ENCODE data around the gene UBE2V1. TPM values are rescaled to one million over a fixed set of nuclear protein-coding genes. Genes with fewer than 3 reads are reported as not detected.

The UBE2V1 gene
- total RNA-seq, 2 donors from 2014 or later: 197 to 205 TPM

- H3K4me3 Mint-ChIP-seq: no peak overlapping the region
- H3K27ac Mint-ChIP-seq: no peak overlapping the region
- H3K9me3 Mint-ChIP-seq: no peaks in the 10 kb centered on the region
- no peaks in the 10 kb centered on the region for H3K4me1 Mint-ChIP-seq
- no peaks in the 10 kb centered on the region for H3K27me3 Mint-ChIP-seq
- ATAC-seq (replicated peaks): no peak
- H3K36me3 Mint-ChIP-seq (ENCODE audit: low read depth): no peaks in the 10 kb centered on the region
Observed at GRCh38 chr20:50061151-50062005, 51.6 kb downstream of the UBE2V1 start.

GRCh38 chr20:50058662-50059402 is 54.1 kb downstream of the UBE2V1 start:
- H3K36me3 Mint-ChIP-seq (ENCODE audit: low read depth): no peaks in the 10 kb centered on the region
- H3K4me1 Mint-ChIP-seq: no peaks in the 10 kb centered on the region
- H3K4me3 Mint-ChIP-seq: no peak overlapping the region
- H3K27ac Mint-ChIP-seq: no peak overlapping the region
- peaks cover 6% of the 10 kb centered on the region for H3K27me3 Mint-ChIP-seq
- no peak for ATAC-seq (replicated peaks)
- no peaks in the 10 kb centered on the region for H3K9me3 Mint-ChIP-seq

- Mint-ChIP-seq H3K4me3 (no peak overlapping the region), H3K27ac (no peak overlapping the region), H3K9me3 (no peaks in the 10 kb centered on the region), H3K4me1 (no peaks in the 10 kb centered on the region), H3K36me3 (ENCODE audit: low read depth) (no peaks in the 10 kb centered on the region), H3K27me3 (peaks cover 6% of the 10 kb centered on the region)
- ATAC-seq (replicated peaks): no peak
Observed at GRCh38 chr20:50057714-50058053, 55.3 kb downstream of the UBE2V1 start.

- H3K27ac Mint-ChIP-seq: no peak overlapping the region
Observed at GRCh38 chr20:50056951-50057713, 55.8 kb downstream of the UBE2V1 start.

GRCh38 chr20:50056408-50056926 is 56.5 kb downstream of the UBE2V1 start:
- ATAC-seq (replicated peaks): no peak
- Mint-ChIP-seq H3K27me3 (peaks cover 6% of the 10 kb centered on the region), H3K9me3 (no peaks in the 10 kb centered on the region), H3K36me3 (ENCODE audit: low read depth) (no peaks in the 10 kb centered on the region), H3K4me3 (no peak overlapping the region), H3K4me1 (no peaks in the 10 kb centered on the region), H3K27ac (no peak overlapping the region)

More at GRCh38 chr20:50056951-50057713, 55.8 kb downstream of the UBE2V1 start:
- H3K36me3 Mint-ChIP-seq (ENCODE audit: low read depth): no peaks in the 10 kb centered on the region
- H3K4me1 Mint-ChIP-seq: no peaks in the 10 kb centered on the region
- H3K27me3 Mint-ChIP-seq: peaks cover 6% of the 10 kb centered on the region
- H3K9me3 Mint-ChIP-seq: no peaks in the 10 kb centered on the region
- no peak overlapping the region for H3K4me3 Mint-ChIP-seq
- no peak for ATAC-seq (replicated peaks)

- Mint-ChIP-seq H3K9me3 (no peaks in the 10 kb centered on the region), H3K27ac (no peak overlapping the region), H3K4me3 (no peak overlapping the region), H3K4me1 (no peaks in the 10 kb centered on the region), H3K27me3 (peaks cover 6% of the 10 kb centered on the region), H3K36me3 (ENCODE audit: low read depth) (no peaks in the 10 kb centered on the region)
- no peak for ATAC-seq (replicated peaks)
Observed at GRCh38 chr20:50055524-50056083, 57.3 kb downstream of the UBE2V1 start.

GRCh38 chr20:50054626-50055511 is 58.1 kb downstream of the UBE2V1 start:
- H3K4me1 Mint-ChIP-seq: no peaks in the 10 kb centered on the region
- H3K9me3 Mint-ChIP-seq: no peaks in the 10 kb centered on the region
- no peaks in the 10 kb centered on the region for H3K36me3 Mint-ChIP-seq (ENCODE audit: low read depth)
- peaks cover 7% of the 10 kb centered on the region for H3K27me3 Mint-ChIP-seq
- H3K27ac Mint-ChIP-seq: no peak overlapping the region
- ATAC-seq (replicated peaks): no peak
- no peak overlapping the region for H3K4me3 Mint-ChIP-seq

- no peaks in the 10 kb centered on the region for H3K36me3 Mint-ChIP-seq (ENCODE audit: low read depth)
- H3K4me1 Mint-ChIP-seq: no peaks in the 10 kb centered on the region
- H3K4me3 Mint-ChIP-seq: no peak overlapping the region
- peaks cover 10% of the 10 kb centered on the region for H3K27me3 Mint-ChIP-seq
- ATAC-seq (replicated peaks): no peak
- H3K27ac Mint-ChIP-seq: no peak overlapping the region
- H3K9me3 Mint-ChIP-seq: no peaks in the 10 kb centered on the region
Observed at GRCh38 chr20:50054231-50054547, 58.8 kb downstream of the UBE2V1 start.

- no peak for ATAC-seq (replicated peaks)
- no peaks in the 10 kb centered on the region for H3K9me3 Mint-ChIP-seq
- no peak overlapping the region for H3K27ac Mint-ChIP-seq
- H3K27me3 Mint-ChIP-seq: peaks cover 10% of the 10 kb centered on the region
- H3K4me1 Mint-ChIP-seq: no peaks in the 10 kb centered on the region
- no peak overlapping the region for H3K4me3 Mint-ChIP-seq
- no peaks in the 10 kb centered on the region for H3K36me3 Mint-ChIP-seq (ENCODE audit: low read depth)
Observed at GRCh38 chr20:50053362-50054230, 59.4 kb downstream of the UBE2V1 start.

GRCh38 chr20:50052550-50053361 is 60.2 kb downstream of the UBE2V1 start:
- Mint-ChIP-seq H3K4me1 (no peaks in the 10 kb centered on the region), H3K36me3 (ENCODE audit: low read depth) (no peaks in the 10 kb centered on the region), H3K4me3 (no peak overlapping the region), H3K27me3 (peaks cover 15% of the 10 kb centered on the region), H3K9me3 (no peaks in the 10 kb centered on the region), H3K27ac (no peak overlapping the region)
- no peak for ATAC-seq (replicated peaks)

- Mint-ChIP-seq H3K4me1 (no peaks in the 10 kb centered on the region), H3K4me3 (no peak overlapping the region), H3K36me3 (ENCODE audit: low read depth) (no peaks in the 10 kb centered on the region), H3K27me3 (peaks cover 17% of the 10 kb centered on the region), H3K9me3 (no peaks in the 10 kb centered on the region), H3K27ac (no peak overlapping the region)
- ATAC-seq (replicated peaks): no peak
Observed at GRCh38 chr20:50050660-50051308, 62.2 kb downstream of the UBE2V1 start.

GRCh38 chr20:50050214-50050613 is 62.7 kb downstream of the UBE2V1 start:
- no peak overlapping the region for H3K4me3 Mint-ChIP-seq
- peaks cover 17% of the 10 kb centered on the region for H3K27me3 Mint-ChIP-seq
- no peaks in the 10 kb centered on the region for H3K4me1 Mint-ChIP-seq
- H3K27ac Mint-ChIP-seq: no peak overlapping the region
- no peaks in the 10 kb centered on the region for H3K9me3 Mint-ChIP-seq
- H3K36me3 Mint-ChIP-seq (ENCODE audit: low read depth): no peaks in the 10 kb centered on the region
- ATAC-seq (replicated peaks): no peak

Measured in activated T-helper 17 cell treated with anti-CD3 and anti-CD28 coated beads, Interleukin-2, amount 50 U/mL, for 72 hours (primary cell).